GM19328 (cell line): ENCODE results near the gene NBDY.

Experiments used
- ATAC-seq: cut with Tn5 transposase; IDR thresholded peaks from one replicate; pipeline ENCODE4 v1.9.1; 2021; ENCODE audit warnings: mild to moderate bottlenecking, moderate library complexity; ENCODE audit not compliant: unreplicated experiment

The NBDY gene

GRCh38 chrX:56784666-56785065 is 55.6 kb downstream of the NBDY start:
- no peak for ATAC-seq

- ATAC-seq, result no peak
Measured at GRCh38 chrX:56785442-56785841, 56.4 kb downstream of the NBDY start.

- no peak for ATAC-seq
Measured at GRCh38 chrX:56786889-56787733, 58.1 kb downstream of the NBDY start.

- ATAC-seq, result no peak
Measured at GRCh38 chrX:56787734-56788152, 58.7 kb downstream of the NBDY start.

GRCh38 chrX:56788229-56788628 is 59.2 kb downstream of the NBDY start:
- no peak for ATAC-seq

- ATAC-seq, result no peak
Measured at GRCh38 chrX:56788717-56789122, 59.7 kb downstream of the NBDY start.

- no peak for ATAC-seq
Measured at GRCh38 chrX:56789518-56790070, 60.6 kb downstream of the NBDY start.

- ATAC-seq, result no peak
Measured at GRCh38 chrX:56790778-56791177, 61.7 kb downstream of the NBDY start.

GRCh38 chrX:56791456-56791855 is 62.4 kb downstream of the NBDY start:
- no peak for ATAC-seq

GRCh38 chrX:56792270-56793111 is 63.4 kb downstream of the NBDY start:
- ATAC-seq, result no peak

- no peak for ATAC-seq
Measured at GRCh38 chrX:56793112-56793430, 64.0 kb downstream of the NBDY start.

- no peak for ATAC-seq
Measured at GRCh38 chrX:56793521-56794320, 64.7 kb downstream of the NBDY start.

GRCh38 chrX:56794404-56795230 is 65.6 kb downstream of the NBDY start:
- no peak for ATAC-seq

- no peak for ATAC-seq
Measured at GRCh38 chrX:56795309-56795868, 66.3 kb downstream of the NBDY start.

GRCh38 chrX:56796641-56797395 is 67.8 kb downstream of the NBDY start:
- no peak for ATAC-seq

- ATAC-seq, result no peak
Measured at GRCh38 chrX:56797574-56798338, 68.7 kb downstream of the NBDY start.

GRCh38 chrX:56798339-56798711 is 69.3 kb downstream of the NBDY start:
- ATAC-seq, result no peak
